Islet precursor cell (in vitro differentiated cells): ENCODE results near the gene SERPINI1.

Experiments
- DNase-seq: peaks from one replicate; pipeline ENCODE4 v3.0.0-alpha.2; 2018

Gene SERPINI1

DNA sequence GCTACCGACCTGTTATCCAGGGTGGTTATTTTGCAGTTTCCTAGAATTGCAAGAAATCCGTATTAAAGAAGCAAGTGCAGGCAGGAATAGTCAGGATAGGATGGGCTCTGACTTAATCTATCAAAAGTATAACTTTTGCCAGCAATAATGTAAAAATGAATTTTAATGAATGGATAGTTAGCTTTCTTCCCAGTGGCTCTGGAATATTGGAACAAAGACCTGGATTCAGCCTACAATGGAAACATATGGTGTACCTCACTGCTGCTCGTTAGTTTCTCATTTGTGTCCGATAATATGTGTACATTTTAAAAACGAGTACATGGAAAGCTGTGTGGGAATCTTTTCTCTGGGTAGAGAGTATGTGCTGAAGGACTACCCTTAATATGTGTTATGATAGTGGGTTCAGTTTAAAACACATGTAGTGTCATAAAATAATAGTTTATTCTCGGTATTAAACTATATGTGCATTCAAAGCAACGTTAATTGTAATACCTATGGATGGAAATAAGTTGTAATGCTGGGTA, 805 bp downstream of the SERPINI1 start:
- no peak for DNase-seq

- DNase-seq, result no peak
These were observed 1.5 kb downstream of the SERPINI1 start for GRCh38 chr3:167736997-167737396.

DNA sequence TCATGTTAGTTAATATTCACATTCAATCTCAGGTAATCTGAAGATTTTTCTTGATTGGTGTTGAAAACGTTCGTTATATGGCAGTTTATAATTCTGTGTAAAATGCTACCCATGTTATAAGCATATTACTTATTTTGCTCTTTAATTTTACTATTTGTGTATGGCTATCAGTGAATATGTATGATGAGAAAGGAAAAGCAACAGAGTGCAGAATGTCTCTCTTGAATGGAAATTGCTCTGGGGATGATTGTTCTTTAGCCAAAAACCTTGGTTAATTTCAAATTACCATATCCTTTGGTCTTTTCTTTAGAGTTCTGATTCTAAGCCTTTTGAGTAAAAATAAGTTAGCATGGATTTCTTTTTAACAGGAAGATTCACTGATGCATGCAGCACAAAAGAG, 2.5 kb downstream of the SERPINI1 start:
- no peak for DNase-seq

DNA sequence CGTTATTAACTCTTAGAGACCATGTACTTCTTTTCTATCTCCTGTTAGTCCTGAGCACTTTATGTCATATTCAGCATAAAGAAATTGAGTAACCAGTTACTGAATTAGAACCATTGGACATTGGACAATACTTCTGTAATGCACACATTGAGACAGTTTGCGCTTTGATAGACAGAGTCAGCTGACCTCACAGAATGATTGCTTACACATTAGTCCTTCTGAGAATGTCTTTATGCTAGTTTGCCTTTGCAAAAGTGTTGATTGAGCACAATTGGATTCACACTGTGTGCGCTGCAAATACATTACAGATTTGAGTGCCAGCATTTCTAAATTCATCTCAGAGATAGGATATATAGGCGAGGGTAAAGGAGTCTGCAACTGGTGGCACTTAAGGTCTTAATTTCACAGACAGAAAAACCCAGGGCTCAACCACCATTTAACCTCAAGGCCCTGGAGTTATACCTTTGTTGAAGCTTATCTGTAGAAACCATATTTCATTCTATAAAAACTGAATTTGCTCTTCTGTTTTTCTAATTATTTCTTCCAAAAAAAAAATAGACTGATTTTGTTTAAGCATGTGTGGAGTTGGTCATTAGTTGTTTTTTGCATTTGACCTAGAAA, 3.8 kb downstream of the SERPINI1 start:
- DNase-seq, result no peak

GRCh38 chr3:167740961-167741587, 5.6 kb downstream of the SERPINI1 start:
- DNase-seq, result peak; percentile 64

DNA sequence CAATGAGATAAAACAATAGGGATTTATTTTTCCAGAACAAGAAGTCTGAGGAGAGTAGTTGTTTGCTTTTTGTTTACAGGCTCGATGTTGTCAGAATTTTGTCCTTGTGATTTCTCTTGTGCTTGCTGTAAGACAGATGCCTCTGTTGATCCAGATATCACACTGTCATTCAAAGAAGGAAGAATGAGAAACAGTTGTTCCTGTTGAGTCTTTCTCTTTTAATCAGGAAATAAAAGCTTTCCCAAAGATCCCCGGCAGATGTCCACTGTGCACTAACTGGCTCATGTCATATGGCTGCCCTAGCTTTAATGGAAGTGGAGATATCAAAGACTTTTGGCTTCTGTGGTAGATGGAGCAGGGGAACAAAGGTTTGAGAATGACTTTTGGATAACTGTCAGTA, 6.8 kb downstream of the SERPINI1 start:
- no peak for DNase-seq

- DNase-seq, result no peak
These were observed 8.3 kb downstream of the SERPINI1 start for GRCh38 chr3:167743799-167744198.

DNA sequence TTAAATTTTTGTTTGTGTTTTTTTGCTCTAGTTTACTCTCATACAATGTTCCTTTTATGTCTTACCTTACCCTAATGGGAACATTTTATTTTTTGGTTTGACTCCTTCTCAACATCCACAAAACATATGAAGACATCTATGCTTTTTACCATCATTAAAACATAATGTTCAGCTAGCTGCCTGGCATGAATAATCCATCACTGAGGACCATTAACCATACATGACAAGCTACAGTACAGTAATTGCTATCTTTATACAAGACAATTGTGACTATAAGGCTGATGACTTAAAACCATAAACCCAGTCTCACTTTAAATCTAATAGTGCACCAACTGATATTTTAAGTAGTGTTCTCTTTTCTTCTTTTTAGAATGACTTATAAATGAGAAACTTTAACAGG, 13.7 kb downstream of the SERPINI1 start:
- DNase-seq, result no peak

DNA sequence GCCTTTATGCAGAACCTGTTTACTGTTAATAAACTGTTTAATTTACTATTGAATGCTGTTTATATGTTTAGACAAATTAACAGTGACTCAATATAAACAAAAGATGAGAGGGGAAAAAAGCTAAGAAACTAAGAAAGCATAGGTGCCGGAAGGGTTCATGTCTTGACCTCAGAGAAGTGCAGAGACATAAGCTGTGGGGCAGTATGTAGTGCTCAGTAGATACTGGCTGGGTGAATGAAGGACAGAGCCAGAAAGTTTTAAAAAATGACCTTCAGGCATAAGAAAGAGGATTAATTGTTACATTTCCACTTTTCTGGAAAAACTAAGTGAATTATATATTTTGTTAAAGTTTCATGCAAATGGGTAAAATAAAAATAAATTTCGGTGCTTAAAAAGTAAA, 14.2 kb downstream of the SERPINI1 start:
- no peak for DNase-seq

GRCh38 chr3:167750272-167750971, 14.9 kb downstream of the SERPINI1 start:
- DNase-seq, result no peak

GRCh38 chr3:167754049-167754448, 18.5 kb downstream of the SERPINI1 start:
- no peak for DNase-seq

DNA sequence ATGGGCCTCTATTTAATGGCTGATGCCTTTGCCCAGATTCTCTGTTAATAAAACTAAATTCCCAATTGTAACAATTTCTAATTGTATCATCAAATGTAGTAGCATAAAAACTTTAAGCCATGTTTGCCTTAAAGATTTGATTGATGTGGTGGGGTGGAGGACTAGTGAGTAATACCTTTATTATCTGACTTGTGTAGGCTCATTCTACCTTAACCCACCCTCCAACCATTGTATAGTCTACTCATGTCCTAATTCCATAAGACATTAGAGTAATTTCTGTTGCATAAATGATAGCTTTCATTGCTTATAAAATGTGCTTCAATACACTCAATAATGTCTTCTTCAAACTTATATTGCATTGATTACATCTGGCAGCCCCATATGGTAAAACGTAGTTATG, 25.8 kb downstream of the SERPINI1 start:
- DNase-seq, result no peak

DNA sequence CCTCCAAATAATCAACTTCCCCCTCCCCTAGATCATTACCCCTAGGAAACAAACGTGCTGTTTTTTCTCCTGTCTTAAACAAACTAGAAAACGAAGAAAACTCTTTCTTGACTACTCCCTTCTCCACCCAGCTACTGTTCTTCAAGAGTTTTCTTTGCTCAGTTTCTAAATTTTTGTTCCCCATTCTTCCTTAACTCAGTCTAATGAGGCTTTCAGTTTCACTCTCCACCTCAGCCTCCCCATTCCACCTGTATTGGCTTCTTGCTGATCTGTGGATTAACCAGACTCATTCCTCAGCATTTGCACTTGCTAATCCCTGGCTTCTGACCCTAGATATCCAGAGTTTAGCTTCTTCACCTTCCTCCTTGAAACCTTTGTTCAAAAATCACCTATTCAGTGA, 26.8 kb downstream of the SERPINI1 start:
- no peak for DNase-seq

- no peak for DNase-seq
These were observed 37.5 kb downstream of the SERPINI1 start for GRCh38 chr3:167772992-167773391.

DNA sequence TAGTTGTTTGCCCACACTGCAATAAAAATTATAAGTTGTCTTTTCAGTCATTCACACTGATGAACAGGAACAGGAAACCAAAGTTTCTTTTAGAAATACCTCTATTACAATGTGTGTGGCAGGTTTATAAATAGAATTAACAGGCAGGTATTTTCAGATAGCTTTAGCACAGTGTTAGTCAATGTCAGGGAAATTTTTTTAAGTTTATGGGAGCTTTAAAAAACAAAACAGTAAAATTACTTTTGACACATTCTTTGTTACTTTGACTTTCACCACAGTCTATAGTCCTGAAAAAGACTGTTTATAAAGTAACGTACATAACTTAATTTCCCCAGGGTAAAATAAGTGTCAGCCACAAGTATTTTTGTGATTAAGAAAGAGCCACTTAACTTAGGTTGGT, 38.1 kb downstream of the SERPINI1 start:
- DNase-seq, result no peak

DNA sequence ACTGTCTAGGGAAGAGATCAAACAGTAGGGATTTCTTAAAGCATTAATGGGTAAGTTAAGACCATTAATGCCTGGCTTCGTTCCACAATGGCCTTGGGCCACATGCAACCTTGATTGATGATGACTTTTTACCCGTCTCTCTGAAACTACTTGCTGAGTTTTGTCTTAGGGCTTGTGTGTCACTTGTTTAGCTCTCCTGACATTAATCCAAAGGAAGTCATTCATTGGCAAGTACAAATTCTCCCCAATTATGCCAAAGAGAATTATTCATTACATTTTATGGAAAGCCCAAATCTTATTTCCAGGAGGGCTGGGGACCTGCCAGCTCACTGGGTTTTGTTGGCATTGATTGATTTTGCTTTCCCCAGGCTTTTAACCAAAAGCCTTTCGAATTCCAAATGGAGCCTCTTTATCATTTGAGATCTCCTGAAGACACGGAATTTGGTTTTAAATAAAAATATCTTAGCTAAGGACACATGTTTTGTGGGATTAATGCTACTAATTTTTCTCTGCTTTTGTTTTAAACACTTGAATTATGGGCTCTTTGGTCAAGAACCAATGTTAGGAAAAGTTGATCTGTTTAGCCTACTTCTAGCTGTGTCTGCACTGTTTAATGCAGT, 40.7 kb downstream of the SERPINI1 start:
- DNase-seq, result no peak

- no peak for DNase-seq
These were observed 41.8 kb downstream of the SERPINI1 start for GRCh38 chr3:167777356-167777755.

GRCh38 chr3:167780214-167780883, 44.8 kb downstream of the SERPINI1 start:
- DNase-seq, result no peak

- no peak for DNase-seq
These were observed 48.3 kb downstream of the SERPINI1 start for GRCh38 chr3:167783781-167784180.

DNA sequence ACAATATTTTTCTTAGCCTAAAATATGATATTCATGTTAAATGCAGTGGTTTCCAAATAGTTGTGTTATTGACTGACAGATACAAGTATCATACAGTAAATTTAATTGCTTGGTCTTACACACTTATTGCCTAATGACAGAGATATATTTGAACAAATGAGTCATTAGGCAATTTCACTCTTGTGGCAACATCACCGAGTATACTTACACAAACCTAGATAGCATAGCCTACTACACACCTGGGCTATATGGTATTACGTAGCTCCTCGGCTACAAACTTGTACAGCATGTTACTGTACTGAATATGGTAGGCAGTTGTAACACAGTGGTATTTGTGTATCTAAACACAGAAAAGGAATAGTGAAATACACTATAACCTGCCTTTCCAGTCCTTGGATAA, 50.3 kb downstream of the SERPINI1 start:
- DNase-seq, result no peak

GRCh38 chr3:167787440-167787839, 51.9 kb downstream of the SERPINI1 start:
- no peak for DNase-seq

DNA sequence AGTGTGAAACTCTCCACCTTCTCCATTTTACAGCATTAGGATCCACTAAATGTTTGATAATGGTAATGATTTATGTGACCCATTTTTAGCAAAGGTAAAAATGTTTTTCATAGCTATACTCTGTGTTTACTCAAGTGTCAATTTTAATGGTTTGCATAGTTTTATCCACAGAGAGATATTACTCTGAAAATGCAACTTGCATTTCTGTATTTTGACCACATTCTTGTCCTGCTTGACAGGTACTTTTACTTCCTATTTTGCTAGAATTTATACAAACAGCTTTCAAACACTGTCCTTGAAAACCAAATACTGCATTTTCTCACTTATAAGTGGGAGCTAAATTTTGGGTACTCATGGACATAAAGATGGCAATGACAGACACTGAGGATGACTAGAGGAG, 62.9 kb downstream of the SERPINI1 start:
- DNase-seq, result no peak

GRCh38 chr3:167808910-167809309, 73.4 kb downstream of the SERPINI1 start:
- no peak for DNase-seq
